ENCODE data around the gene ZNF608. TPM values are rescaled to one million over a fixed set of nuclear protein-coding genes. Genes with fewer than 3 reads are reported as not detected.

Gene ZNF608
- total RNA-seq, 2 donors from 2014 or later = 138 to 140 TPM

DNA sequence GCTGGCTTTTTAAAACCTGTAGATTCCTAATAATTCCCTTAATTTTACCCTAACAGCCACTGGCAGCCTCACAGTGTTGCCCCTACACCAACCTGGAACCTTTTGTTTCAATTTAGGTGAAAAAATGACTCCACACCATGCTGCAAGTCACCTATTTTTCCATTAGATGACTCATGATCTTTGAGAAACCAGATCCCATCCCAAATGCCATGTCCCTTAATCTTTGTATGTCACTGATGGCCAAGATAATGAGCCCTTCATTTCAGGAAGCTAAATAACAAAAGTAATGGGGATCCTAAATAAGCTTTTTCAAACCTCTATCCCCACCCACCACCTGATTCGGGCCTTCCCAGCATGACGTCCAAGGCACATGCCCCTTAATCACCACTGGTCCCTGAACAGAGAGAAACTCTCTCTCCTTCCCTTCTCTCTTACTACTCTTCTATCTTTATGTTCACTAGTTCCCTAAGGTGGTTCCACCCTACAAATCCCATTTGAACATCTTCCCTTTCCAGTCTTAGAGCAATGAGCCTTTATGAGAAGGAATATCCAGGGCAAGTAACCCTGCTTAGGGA lies 33.6 kb downstream of the ZNF608 start:
- TF ChIP-seq CTCF (conservative IDR thresholded peaks at IDR 0.05) = no peak
- Mint-ChIP-seq H3K9me3 (no peaks in the 10 kb centered on the region), H3K36me3 (ENCODE audit: low read depth) (peaks cover 17% of the 10 kb centered on the region), H3K27ac (peak overlapping the region; percentile 69), H3K4me3 (no peak overlapping the region), H3K4me1 (peaks cover 70% of the 10 kb centered on the region), H3K27me3 (ENCODE audit: insufficient read depth) (no peaks in the 10 kb centered on the region)
- WGBS, 2 experiments (ENCODE audit: insufficient coverage in 1 of 2, insufficient read length in 1 of 2) = 79 to 82% methylated on average over 2 of the region's 2 CpGs
- Histone ChIP-seq H3K4me1 (ENCODE audit: control insufficient read depth, insufficient read depth, low read length) (peaks cover 32% of the 10 kb centered on the region), H3K9ac (ENCODE audit: extremely low read depth, low read length, poor library complexity, severe bottlenecking) (no peak overlapping the region), H3K36me3 (ENCODE audit: control insufficient read depth, insufficient read depth, low read length) (peaks cover 5% of the 10 kb centered on the region), H3K27me3 (ENCODE audit: control insufficient read depth, insufficient read depth, low read length, poor library complexity, severe bottlenecking) (no peaks in the 10 kb centered on the region), H3K9me3 (ENCODE audit: control insufficient read depth, low read length) (no peaks in the 10 kb centered on the region), H3K27ac (ENCODE audit: low read depth, low read length) (no peak overlapping the region), H3K4me3 (ENCODE audit: low read length) (no peak overlapping the region)
- DNase-seq = no peak

DNA sequence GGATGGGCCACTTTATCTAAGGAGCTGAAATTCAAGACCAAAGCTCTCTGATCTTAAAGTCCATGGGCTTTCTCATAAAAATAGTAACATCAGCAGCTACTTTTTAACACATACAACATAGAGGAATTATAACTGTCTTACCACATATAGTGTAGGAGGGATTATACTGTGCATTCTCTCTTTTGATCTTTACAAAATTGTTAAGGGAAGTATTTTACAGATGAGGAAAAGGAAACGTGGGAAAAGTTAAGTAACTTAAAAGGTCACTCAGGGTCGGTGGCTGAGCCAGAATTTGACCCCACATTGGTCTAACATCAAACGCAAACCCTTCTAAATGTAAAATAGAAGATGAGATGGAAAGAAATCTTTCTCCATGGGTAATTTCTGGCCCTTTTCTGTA lies 38.4 kb downstream of the ZNF608 start:
- H3K4me3 Mint-ChIP-seq = peak overlapping the region; percentile 35
- no peaks in the 10 kb centered on the region for H3K27me3 Mint-ChIP-seq (ENCODE audit: insufficient read depth)
- no peak for DNase-seq
- H3K9me3 ChIP-seq (ENCODE audit: control insufficient read depth, low read length) = no peaks in the 10 kb centered on the region
- H3K27ac Mint-ChIP-seq = peak overlapping the region; percentile 80
- H3K9me3 Mint-ChIP-seq = no peaks in the 10 kb centered on the region
- H3K36me3 ChIP-seq (ENCODE audit: control insufficient read depth, insufficient read depth, low read length) = peaks cover 7% of the 10 kb centered on the region
- WGBS, 2 experiments (ENCODE audit: insufficient coverage in 1 of 2, insufficient read length in 1 of 2) = 40 to 67% methylated on average over 1 to 2 of the region's 3 CpGs
- TF ChIP-seq CTCF (conservative IDR thresholded peaks at IDR 0.05) = no peak
- no peak overlapping the region for H3K27ac ChIP-seq (ENCODE audit: low read depth, low read length)
- no peak overlapping the region for H3K9ac ChIP-seq (ENCODE audit: extremely low read depth, low read length, poor library complexity, severe bottlenecking)
- no peaks in the 10 kb centered on the region for H3K27me3 ChIP-seq (ENCODE audit: control insufficient read depth, insufficient read depth, low read length, poor library complexity, severe bottlenecking)
- peaks cover 59% of the 10 kb centered on the region for H3K4me1 ChIP-seq (ENCODE audit: control insufficient read depth, insufficient read depth, low read length)
- peak overlapping the region; percentile 64 for H3K4me3 ChIP-seq (ENCODE audit: low read length)
- peaks cover 7% of the 10 kb centered on the region for H3K36me3 Mint-ChIP-seq (ENCODE audit: low read depth)
- peaks cover 96% of the 10 kb centered on the region for H3K4me1 Mint-ChIP-seq

GRCh38 chr5:124707520-124707919 lies 38.9 kb downstream of the ZNF608 start:
- peak overlapping the region; percentile 80 for H3K27ac Mint-ChIP-seq
- Histone ChIP-seq H3K27ac (ENCODE audit: low read depth, low read length) (no peak overlapping the region), H3K36me3 (ENCODE audit: control insufficient read depth, insufficient read depth, low read length) (peaks cover 7% of the 10 kb centered on the region), H3K27me3 (ENCODE audit: control insufficient read depth, insufficient read depth, low read length, poor library complexity, severe bottlenecking) (no peaks in the 10 kb centered on the region), H3K9me3 (ENCODE audit: control insufficient read depth, low read length) (no peaks in the 10 kb centered on the region), H3K4me3 (ENCODE audit: low read length) (peak overlapping the region; percentile 64), H3K4me1 (ENCODE audit: control insufficient read depth, insufficient read depth, low read length) (peaks cover 62% of the 10 kb centered on the region), H3K9ac (ENCODE audit: extremely low read depth, low read length, poor library complexity, severe bottlenecking) (peak overlapping the region; percentile 1)
- H3K36me3 Mint-ChIP-seq (ENCODE audit: low read depth) = peaks cover 7% of the 10 kb centered on the region
- no peak for DNase-seq
- no peaks in the 10 kb centered on the region for H3K9me3 Mint-ChIP-seq
- peaks cover 96% of the 10 kb centered on the region for H3K4me1 Mint-ChIP-seq
- TF ChIP-seq CTCF (conservative IDR thresholded peaks at IDR 0.05) = no peak
- H3K27me3 Mint-ChIP-seq (ENCODE audit: insufficient read depth) = no peaks in the 10 kb centered on the region
- peak overlapping the region; percentile 35 for H3K4me3 Mint-ChIP-seq
- WGBS, 2 experiments (ENCODE audit: insufficient coverage in 1 of 2, insufficient read length in 1 of 2) = 39 to 41% methylated on average over 6 of the region's 6 CpGs
